B cell (primary cell): ENCODE results near the gene PDE11A. TPM values are rescaled to one million over a fixed set of nuclear protein-coding genes. Genes with fewer than 3 reads are reported as not detected.

Experiments
- ATAC-seq: fragments of 200-7000 bp; cut with Tn5 transposase; one replicate; pipeline ENCODE4 v1.10.0; 2021; ENCODE audit warnings: low read depth, mild to moderate bottlenecking, moderate number of reproducible peaks, moderate library complexity
- CTCF ChIA-PET: fragments of 350-600 bp; sonication (Branson Sonifier 250); formaldehyde crosslinking; loops from one replicate; lab custom pipeline; 2021; ENCODE audit warnings: antibody characterized with exemption, inconsistent platforms; lab: Charles Lee
- POLR2A ChIA-PET: fragments of 350-600 bp; sonication (Branson Sonifier 250); formaldehyde crosslinking; loops from one replicate; lab custom pipeline; 2021; ENCODE audit warnings: antibody characterized with exemption; lab: Charles Lee
- DNase-seq: peaks from one replicate; pipeline ENCODE4 v3.0.0; 2013
- H2AFZ ChIP-seq: 2 replicates; pipeline ENCODE4 v1.6.1; 2012; ENCODE audit warnings: mild to moderate bottlenecking, low read depth, low read length; ENCODE audit not compliant: insufficient read depth, poor library complexity, severe bottlenecking
- H3K27ac ChIP-seq, 2 donors: 1 replicate in 1 of 2; 2 replicates in 1 of 2; pipeline ENCODE4 v1.5.1; 2012 to 2013; ENCODE audit warnings: low read length in 2 of 2, mild to moderate bottlenecking in 2 of 2, moderate library complexity in 1 of 2
- H3K27me3 ChIP-seq, 4 experiments: fragments of 200-600 bp in 1 of 4; sonication (generic) in 1 of 4; replicated peaks in 1 of 4; 1 replicate in 2 of 4; 2 replicates in 2 of 4; pipeline versions ENCODE4 v1.6.1 to v1.7.0; 2013 to 2016; ENCODE audit warnings: low read length in 3 of 4, mild to moderate bottlenecking in 2 of 4, mixed read lengths in 1 of 4, moderate library complexity in 1 of 4; ENCODE audit not compliant: insufficient read depth in 4 of 4, control insufficient read depth in 3 of 4; ENCODE audit errors: control extremely low read depth in 1 of 4
- H3K36me3 ChIP-seq, 2 experiments: replicated peaks in 1 of 2; 1 replicate in 1 of 2; 2 replicates in 1 of 2; pipeline versions ENCODE4 v1.6.1 to v1.7.1; 2013; ENCODE audit warnings: low read length in 1 of 2; ENCODE audit not compliant: insufficient read depth in 2 of 2, control insufficient read depth in 1 of 2; ENCODE audit errors: control extremely low read depth in 1 of 2, extremely low read depth in 1 of 2
- H3K4me1 ChIP-seq, 2 donors: fragments of 200-600 bp in 1 of 2; sonication (generic) in 1 of 2; 1 replicate in 1 of 2; 2 replicates in 1 of 2; pipeline versions ENCODE4 v1.5.1 to v1.6.1; 2013 to 2017; ENCODE audit warnings: low read length in 2 of 2; ENCODE audit not compliant: control insufficient read depth in 2 of 2, insufficient read depth in 2 of 2
- H3K4me2 ChIP-seq: replicated peaks from 2 replicates; pipeline ENCODE3; 2012; ENCODE audit warnings: mild to moderate bottlenecking, low read depth, low read length; ENCODE audit not compliant: poor library complexity, severe bottlenecking
- H3K4me3 ChIP-seq, 5 experiments: fragments of 200-600 bp in 1 of 5; sonication (generic) in 1 of 5; 1 replicate in 3 of 5; 2 replicates in 2 of 5; pipeline versions ENCODE4 v1.5.1 to v1.7.0; 2011 to 2016; ENCODE audit warnings: low read length in 4 of 5, mild to moderate bottlenecking in 4 of 5, low read depth in 2 of 5, control low read depth in 1 of 5, moderate library complexity in 1 of 5; ENCODE audit not compliant: insufficient read depth in 1 of 5; ENCODE audit errors: control extremely low read depth in 1 of 5, extremely low read depth in 1 of 5
- H3K79me2 ChIP-seq: fragments of 200-600 bp; sonication (generic); one replicate; pipeline ENCODE4 v1.6.0; 2016; ENCODE audit warnings: low read length; ENCODE audit not compliant: control insufficient read depth, insufficient read depth
- H3K9ac ChIP-seq: fragments of 200-600 bp; sonication (generic); 2 replicates; pipeline ENCODE4 v1.6.1; 2017; ENCODE audit warnings: mild to moderate bottlenecking, low read length, moderate library complexity
- H3K9me3 ChIP-seq, 3 donors: one replicate each; pipeline versions ENCODE4 v1.6.1 to v1.7.1; 2013; ENCODE audit warnings: low read length in 2 of 3; ENCODE audit not compliant: control insufficient read depth in 2 of 3, insufficient read depth in 1 of 3; ENCODE audit errors: control extremely low read depth in 1 of 3
- H4K20me1 ChIP-seq: 2 replicates; pipeline ENCODE4 v1.6.0; 2012; ENCODE audit warnings: mild to moderate bottlenecking, low read length; ENCODE audit not compliant: insufficient read depth, control insufficient read depth, poor library complexity, severe bottlenecking
- H3K27ac Mint-ChIP-seq: one replicate; pipeline ENCODE4 v1.8.0; 2021; ENCODE audit warnings: mixed read lengths
- H3K27me3 Mint-ChIP-seq: one replicate; pipeline ENCODE4 v1.8.0; 2021; ENCODE audit warnings: mixed read lengths
- H3K4me1 Mint-ChIP-seq: one replicate; pipeline ENCODE4 v1.8.0; 2021; ENCODE audit warnings: mixed read lengths
- H3K4me3 Mint-ChIP-seq: one replicate; pipeline ENCODE4 v1.8.0; 2021; ENCODE audit warnings: mixed read lengths
- H3K9me3 Mint-ChIP-seq: one replicate; pipeline ENCODE4 v1.8.0; 2022; ENCODE audit warnings: mixed read lengths; ENCODE audit not compliant: insufficient read depth
- CTCF ChIP-seq: fragments of 200-600 bp; IDR thresholded peaks from one replicate; pipeline ENCODE4 v1.8.0; 2022; ENCODE audit warnings: antibody characterized with exemption, mild to moderate bottlenecking
- EZH2 ChIP-seq: IDR thresholded peaks from 2 replicates; pipeline ENCODE4 v1.6.1; 2012; ENCODE audit warnings: borderline replicate concordance, low read depth, mild to moderate bottlenecking, moderate library complexity, low read length; ENCODE audit not compliant: insufficient read depth, poor library complexity, severe bottlenecking
- WGBS: methylation state at CpG from one replicate; pipeline ENCODE4 v1.1.5; 2013; ENCODE audit warnings: missing lambda C conversion rate; ENCODE audit not compliant: insufficient coverage; 5-methylcytosine and 5-hydroxymethylcytosine counted together
- intact Hi-C: fragments of 100-400 bp; cut with micrococcal nuclease; formaldehyde crosslinking; loops from one replicate; pipeline ENCODE4 v1.10.0; 2022
- polyA plus RNA-seq: library from polyadenylated mRNA; depleted of rRNA; stranded (reverse); fragments of >200 nt; gene quantifications from 2 replicates; pipeline ENCODE4 v1.2.3, GENCODE V29; 2012
- total RNA-seq, 2 donors: library from RNA; stranded (reverse); fragments of 120-200 nt in 1 of 2; gene quantifications; 1 replicate in 1 of 2; 2 replicates in 1 of 2; pipeline versions ENCODE4 v1.2.3 to v1.2.4, GENCODE V29; 2013 to 2022

The PDE11A gene
- total and polyA plus RNA-seq, 2 donors (not counting 1 experiment from before 2014, with no cell fraction given), result 0.25 TPM; not detected in 1

GRCh38 chr2:178070824-178071223 lies 1.8 kb downstream of the PDE11A start:
- H3K27me3 Mint-ChIP-seq, result peaks cover 64% of the 10 kb centered on the region
- intact Hi-C loops, result no loop called here
- DNase-seq (no peak), ATAC-seq (no peak)
- Histone ChIP-seq H3K36me3 (no peaks in the 10 kb centered on the region), H4K20me1 (no peaks in the 10 kb centered on the region), H3K4me1 (peaks cover 4 to 6% of the 10 kb centered on the region in 2 donors), H3K4me3 (no peak overlapping the region), H3K4me2 (no peak overlapping the region), H3K9ac (no peak overlapping the region), H3K79me2 (no peaks in the 10 kb centered on the region), H3K9me3 (peaks cover 0 to 7% (median 0%) of the 10 kb centered on the region in 3 donors), H3K27me3 (peaks cover 0 to 26% (median 13%) of the 10 kb centered on the region in 4 experiments), H2AFZ (no peak overlapping the region), H3K27ac (no peak overlapping the region)
- H3K27ac Mint-ChIP-seq, result no peak overlapping the region
- H3K9me3 Mint-ChIP-seq, result no peaks in the 10 kb centered on the region
- no peak overlapping the region for H3K4me3 Mint-ChIP-seq
- ChIA-PET CTCF (no interaction called here), POLR2A (no interaction called here)
- no peak for TF ChIP-seq EZH2
- TF ChIP-seq CTCF, result no peak
- H3K4me1 Mint-ChIP-seq, result peaks cover 5% of the 10 kb centered on the region
- no CpG with 5 or more reads among the region's 2 CpGs for WGBS

GRCh38 chr2:178069551-178069950 lies 3.0 kb downstream of the PDE11A start:
- H3K9me3 ChIP-seq, result peaks cover 0 to 7% (median 0%) of the 10 kb centered on the region in 3 donors
- no peaks in the 10 kb centered on the region for H3K36me3 ChIP-seq
- no peaks in the 10 kb centered on the region for H4K20me1 ChIP-seq
- no peak for ATAC-seq
- peaks cover 5% of the 10 kb centered on the region for H3K4me1 Mint-ChIP-seq
- H3K9me3 Mint-ChIP-seq, result no peaks in the 10 kb centered on the region
- TF ChIP-seq EZH2 (no peak), CTCF (no peak)
- POLR2A ChIA-PET, result no interaction called here
- H3K27ac ChIP-seq, result no peak overlapping the region
- no peaks in the 10 kb centered on the region for H3K79me2 ChIP-seq
- DNase-seq, result no peak
- H3K27me3 ChIP-seq, result peaks cover 0 to 26% (median 13%) of the 10 kb centered on the region in 4 experiments
- no peak overlapping the region for H3K4me3 ChIP-seq
- H3K4me3 Mint-ChIP-seq, result no peak overlapping the region
- WGBS, result 89% methylated on average over 1 of the region's 1 CpG
- intact Hi-C loops, result no loop called here
- no peak overlapping the region for H3K9ac ChIP-seq
- H2AFZ ChIP-seq, result no peak overlapping the region
- no peak overlapping the region for H3K4me2 ChIP-seq
- peaks cover 62% of the 10 kb centered on the region for H3K27me3 Mint-ChIP-seq
- CTCF ChIA-PET, result no interaction called here
- H3K27ac Mint-ChIP-seq, result no peak overlapping the region
- H3K4me1 ChIP-seq, result peaks cover 4 to 6% of the 10 kb centered on the region in 2 donors
